ENCODE data around the gene TEAD1. TPM values are rescaled to one million over a fixed set of nuclear protein-coding genes. Genes with fewer than 3 reads are reported as not detected.
A peak's percentile ranks its signal among the peaks of the same experiment; 100 is the strongest.

Gene TEAD1
- total and polyA plus RNA-seq, 2 experiments from 2014 or later: 24.5 to 103 TPM

DNA sequence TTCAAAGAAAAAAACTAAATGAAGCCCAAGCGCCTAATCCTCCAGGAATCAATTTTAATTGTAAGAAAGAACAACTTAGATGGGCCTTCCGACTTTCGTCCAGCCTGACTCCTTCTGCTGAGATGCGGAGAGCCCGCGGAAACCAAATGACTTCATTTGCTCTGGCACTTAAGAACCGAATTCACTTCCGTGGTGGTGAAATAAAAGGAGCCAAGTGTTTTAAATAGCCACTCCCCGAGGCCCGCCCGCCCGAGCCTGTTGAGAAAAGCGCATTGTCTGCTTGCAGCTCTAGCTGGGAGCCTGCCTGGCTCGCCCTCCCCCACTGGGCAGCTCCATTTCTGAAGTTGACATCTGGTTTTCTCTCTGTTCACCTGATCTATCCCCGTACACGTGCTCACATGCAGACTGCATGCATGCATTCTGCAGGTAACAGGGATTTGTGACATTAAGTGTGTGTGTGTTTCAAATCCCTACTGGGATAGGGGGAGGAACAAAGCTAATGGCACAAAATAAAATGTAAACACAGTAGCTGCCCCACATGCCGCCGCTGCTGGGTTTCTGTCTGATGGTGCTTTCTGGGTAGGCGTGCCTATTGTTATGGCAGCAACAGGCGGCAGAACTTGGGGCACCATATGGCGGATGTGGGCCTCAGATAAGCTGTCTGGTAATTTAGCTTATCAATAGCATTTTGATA lies 6.2 kb downstream of the TEAD1 start (continued):
- no peak for TF ChIP-seq EZH2 (IDR thresholded peaks at IDR 0.05; ENCODE audit: low read depth, unreplicated experiment)
- TF ChIP-seq, protein P1, sequence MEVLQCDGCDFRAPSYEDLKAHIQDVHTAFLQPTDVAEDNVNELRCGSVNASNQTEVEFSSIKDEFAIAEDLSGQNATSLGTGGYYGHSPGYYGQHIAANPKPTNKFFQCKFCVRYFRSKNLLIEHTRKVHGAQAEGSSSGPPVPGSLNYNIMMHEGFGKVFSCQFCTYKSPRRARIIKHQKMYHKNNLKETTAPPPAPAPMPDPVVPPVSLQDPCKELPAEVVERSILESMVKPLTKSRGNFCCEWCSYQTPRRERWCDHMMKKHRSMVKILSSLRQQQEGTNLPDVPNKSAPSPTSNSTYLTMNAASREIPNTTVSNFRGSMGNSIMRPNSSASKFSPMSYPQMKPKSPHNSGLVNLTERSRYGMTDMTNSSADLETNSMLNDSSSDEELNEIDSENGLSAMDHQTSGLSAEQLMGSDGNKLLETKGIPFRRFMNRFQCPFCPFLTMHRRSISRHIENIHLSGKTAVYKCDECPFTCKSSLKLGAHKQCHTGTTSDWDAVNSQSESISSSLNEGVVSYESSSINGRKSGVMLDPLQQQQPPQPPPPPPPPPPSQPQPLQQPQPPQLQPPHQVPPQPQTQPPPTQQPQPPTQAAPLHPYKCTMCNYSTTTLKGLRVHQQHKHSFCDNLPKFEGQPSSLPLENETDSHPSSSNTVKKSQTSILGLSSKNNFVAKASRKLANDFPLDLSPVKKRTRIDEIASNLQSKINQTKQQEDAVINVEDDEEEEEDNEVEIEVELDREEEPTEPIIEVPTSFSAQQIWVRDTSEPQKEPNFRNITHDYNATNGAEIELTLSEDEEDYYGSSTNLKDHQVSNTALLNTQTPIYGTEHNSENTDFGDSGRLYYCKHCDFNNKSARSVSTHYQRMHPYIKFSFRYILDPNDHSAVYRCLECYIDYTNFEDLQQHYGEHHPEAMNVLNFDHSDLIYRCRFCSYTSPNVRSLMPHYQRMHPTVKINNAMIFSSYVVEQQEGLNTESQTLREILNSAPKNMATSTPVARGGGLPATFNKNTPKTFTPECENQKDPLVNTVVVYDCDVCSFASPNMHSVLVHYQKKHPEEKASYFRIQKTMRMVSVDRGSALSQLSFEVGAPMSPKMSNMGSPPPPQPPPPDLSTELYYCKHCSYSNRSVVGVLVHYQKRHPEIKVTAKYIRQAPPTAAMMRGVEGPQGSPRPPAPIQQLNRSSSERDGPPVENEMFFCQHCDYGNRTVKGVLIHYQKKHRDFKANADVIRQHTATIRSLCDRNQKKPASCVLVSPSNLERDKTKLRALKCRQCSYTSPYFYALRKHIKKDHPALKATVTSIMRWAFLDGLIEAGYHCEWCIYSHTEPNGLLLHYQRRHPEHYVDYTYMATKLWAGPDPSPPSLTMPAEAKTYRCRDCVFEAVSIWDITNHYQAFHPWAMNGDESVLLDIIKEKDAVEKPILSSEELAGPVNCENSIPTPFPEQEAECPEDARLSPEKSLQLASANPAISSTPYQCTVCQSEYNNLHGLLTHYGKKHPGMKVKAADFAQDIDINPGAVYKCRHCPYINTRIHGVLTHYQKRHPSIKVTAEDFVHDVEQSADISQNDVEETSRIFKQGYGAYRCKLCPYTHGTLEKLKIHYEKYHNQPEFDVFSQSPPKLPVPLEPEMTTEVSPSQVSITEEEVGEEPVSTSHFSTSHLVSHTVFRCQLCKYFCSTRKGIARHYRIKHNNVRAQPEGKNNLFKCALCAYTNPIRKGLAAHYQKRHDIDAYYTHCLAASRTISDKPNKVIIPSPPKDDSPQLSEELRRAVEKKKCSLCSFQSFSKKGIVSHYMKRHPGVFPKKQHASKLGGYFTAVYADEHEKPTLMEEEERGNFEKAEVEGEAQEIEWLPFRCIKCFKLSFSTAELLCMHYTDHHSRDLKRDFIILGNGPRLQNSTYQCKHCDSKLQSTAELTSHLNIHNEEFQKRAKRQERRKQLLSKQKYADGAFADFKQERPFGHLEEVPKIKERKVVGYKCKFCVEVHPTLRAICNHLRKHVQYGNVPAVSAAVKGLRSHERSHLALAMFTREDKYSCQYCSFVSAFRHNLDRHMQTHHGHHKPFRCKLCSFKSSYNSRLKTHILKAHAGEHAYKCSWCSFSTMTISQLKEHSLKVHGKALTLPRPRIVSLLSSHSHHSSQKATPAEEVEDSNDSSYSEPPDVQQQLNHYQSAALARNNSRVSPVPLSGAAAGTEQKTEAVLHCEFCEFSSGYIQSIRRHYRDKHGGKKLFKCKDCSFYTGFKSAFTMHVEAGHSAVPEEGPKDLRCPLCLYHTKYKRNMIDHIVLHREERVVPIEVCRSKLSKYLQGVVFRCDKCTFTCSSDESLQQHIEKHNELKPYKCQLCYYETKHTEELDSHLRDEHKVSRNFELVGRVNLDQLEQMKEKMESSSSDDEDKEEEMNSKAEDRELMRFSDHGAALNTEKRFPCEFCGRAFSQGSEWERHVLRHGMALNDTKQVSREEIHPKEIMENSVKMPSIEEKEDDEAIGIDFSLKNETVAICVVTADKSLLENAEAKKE (CRISPR knock-in tag; IDR thresholded peaks at IDR 0.05): no peak

DNA sequence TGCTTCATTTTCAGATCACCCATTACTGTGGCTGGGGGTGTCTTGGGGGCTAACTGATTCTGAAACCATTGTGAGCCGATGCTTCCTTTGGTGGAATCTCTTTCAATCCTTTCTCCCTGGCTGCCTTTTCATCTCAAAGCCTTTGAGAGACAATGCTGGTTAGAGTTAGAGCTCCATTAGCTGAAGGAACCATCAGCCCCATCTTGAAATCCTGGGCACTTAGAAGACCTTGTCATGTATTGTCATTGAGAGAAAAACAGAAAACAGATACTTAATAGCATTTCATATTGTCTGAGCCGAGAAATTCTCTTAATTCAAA lies 6.7 kb downstream of the TEAD1 start:
- peaks cover 8% of the 10 kb centered on the region; the same call in 2 of the 3 replicates for H3K36me3 Mint-ChIP-seq (ENCODE audit: low read depth)
- H3K4me1 Mint-ChIP-seq: peaks cover 93% of the 10 kb centered on the region
- peaks cover 88% of the 10 kb centered on the region for H3K79me2 ChIP-seq (replicated peaks; ENCODE audit: insufficient read depth)
- no peaks in the 10 kb centered on the region for H3K36me3 ChIP-seq (ENCODE audit: insufficient read depth)
- no peaks in the 10 kb centered on the region for H3F3A ChIP-seq (replicated peaks; ENCODE audit: low read depth)
- H3K4me3 ChIP-seq: peak overlapping the region; percentile 48
- no peak overlapping the region for H2AFZ ChIP-seq
- peak; percentile 49 for ATAC-seq
- H3K4me1 ChIP-seq (ENCODE audit: insufficient read depth): peaks cover 85% of the 10 kb centered on the region
- H3K9me2 ChIP-seq (ENCODE audit: insufficient read depth): no peaks in the 10 kb centered on the region
- peak overlapping the region; percentile 81 for H3K27ac ChIP-seq (ENCODE audit: low read depth)
- peaks cover 10% of the 10 kb centered on the region for H3K27me3 Mint-ChIP-seq (ENCODE audit: insufficient read depth, low read depth, poor library complexity)
- H3K27me3 ChIP-seq (ENCODE audit: insufficient read depth): peaks cover 15% of the 10 kb centered on the region
- no peaks in the 10 kb centered on the region for H3K9me3 Mint-ChIP-seq
- DNase-seq (ENCODE audit: low spot score): no peak
- peak overlapping the region; percentile 82 for H3K4me2 ChIP-seq
- peak overlapping the region; percentile 69 for H3K4me3 Mint-ChIP-seq
- H3K27ac Mint-ChIP-seq: peak overlapping the region; percentile 93
- peaks cover 52% of the 10 kb centered on the region for H4K20me1 ChIP-seq (replicated peaks; ENCODE audit: insufficient read depth)
- TF ChIP-seq ZNF114 (CRISPR knock-in tag; IDR thresholded peaks at IDR 0.05) (no peak), EZH2phosphoT487 (IDR thresholded peaks at IDR 0.05; ENCODE audit: unreplicated experiment) (no peak), EZH2 (IDR thresholded peaks at IDR 0.05; ENCODE audit: low read depth, unreplicated experiment) (no peak), STAT1 (IDR thresholded peaks at IDR 0.05; ENCODE audit: unreplicated experiment) (no peak), POLR2AphosphoS5 (IDR thresholded peaks at IDR 0.05; ENCODE audit: low read depth) (no peak), CREB1 (CRISPR knock-in tag; IDR thresholded peaks at IDR 0.05; ENCODE audit: low read depth) (no peak)
- TF ChIP-seq, protein P2, sequence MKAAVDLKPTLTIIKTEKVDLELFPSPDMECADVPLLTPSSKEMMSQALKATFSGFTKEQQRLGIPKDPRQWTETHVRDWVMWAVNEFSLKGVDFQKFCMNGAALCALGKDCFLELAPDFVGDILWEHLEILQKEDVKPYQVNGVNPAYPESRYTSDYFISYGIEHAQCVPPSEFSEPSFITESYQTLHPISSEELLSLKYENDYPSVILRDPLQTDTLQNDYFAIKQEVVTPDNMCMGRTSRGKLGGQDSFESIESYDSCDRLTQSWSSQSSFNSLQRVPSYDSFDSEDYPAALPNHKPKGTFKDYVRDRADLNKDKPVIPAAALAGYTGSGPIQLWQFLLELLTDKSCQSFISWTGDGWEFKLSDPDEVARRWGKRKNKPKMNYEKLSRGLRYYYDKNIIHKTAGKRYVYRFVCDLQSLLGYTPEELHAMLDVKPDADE (IDR thresholded peaks at IDR 0.05): peak; percentile 61; the same call in 1 of the 2 replicates
- TF ChIP-seq, protein P1 (CRISPR knock-in tag; IDR thresholded peaks at IDR 0.05): peak; percentile 94
